HEK293T (cell line): ENCODE measurements around the gene IFIT1B.

Source experiments
- ARNT ChIP-seq: fragments of 450-650 bp; IDR thresholded peaks from 2 replicates; pipeline ENCODE4 v1.6.1; 2017; ENCODE audit warnings: mild to moderate bottlenecking
- BHLHE40 ChIP-seq: fragments of 450-650 bp; IDR thresholded peaks from 2 replicates; pipeline ENCODE4 v1.6.1; 2016; ENCODE audit warnings: mild to moderate bottlenecking, moderate library complexity, borderline replicate concordance
- ELF4 ChIP-seq: fragments of 450-650 bp; IDR thresholded peaks from 2 replicates; pipeline ENCODE4 v1.6.1; 2017; ENCODE audit warnings: antibody characterized with exemption
- FOXA1 ChIP-seq: fragments of 450-650 bp; IDR thresholded peaks from 2 replicates; pipeline ENCODE4 v1.6.1; 2016; ENCODE audit warnings: mild to moderate bottlenecking
- FOXK2 ChIP-seq: fragments of 450-650 bp; IDR thresholded peaks from 2 replicates; pipeline ENCODE4 v1.6.1; 2016; ENCODE audit warnings: mild to moderate bottlenecking
- FOXM1 ChIP-seq: fragments of 450-650 bp; IDR thresholded peaks from 2 replicates; pipeline ENCODE4 v1.6.1; 2017; ENCODE audit warnings: mild to moderate bottlenecking, borderline replicate concordance
- L3MBTL2 ChIP-seq: fragments of 450-650 bp; conservative IDR thresholded peaks from 2 replicates; pipeline ENCODE4 v1.6.1; 2016; ENCODE audit warnings: mild to moderate bottlenecking
- LEF1 ChIP-seq: fragments of 450-650 bp; IDR thresholded peaks from 2 replicates; pipeline ENCODE4 v1.6.1; 2017; ENCODE audit warnings: mild to moderate bottlenecking, borderline replicate concordance
- SP1 ChIP-seq: fragments of 450-650 bp; IDR thresholded peaks from 2 replicates; pipeline ENCODE4 v1.6.1; 2017
- SUZ12 ChIP-seq: fragments of 450-650 bp; IDR thresholded peaks from 2 replicates; pipeline ENCODE4 v1.6.1; 2016; ENCODE audit warnings: mild to moderate bottlenecking
- TARDBP ChIP-seq: fragments of 450-650 bp; IDR thresholded peaks from 2 replicates; pipeline ENCODE4 v1.6.1; 2016
- ZNF384 ChIP-seq: fragments of 450-650 bp; IDR thresholded peaks from 2 replicates; pipeline ENCODE4 v1.6.1; 2016
- TF ChIP-seq, protein P1 (sequence below): fragments of 450-650 bp; IDR thresholded peaks from 2 replicates; pipeline ENCODE4 v1.6.1; 2016

DNA sequence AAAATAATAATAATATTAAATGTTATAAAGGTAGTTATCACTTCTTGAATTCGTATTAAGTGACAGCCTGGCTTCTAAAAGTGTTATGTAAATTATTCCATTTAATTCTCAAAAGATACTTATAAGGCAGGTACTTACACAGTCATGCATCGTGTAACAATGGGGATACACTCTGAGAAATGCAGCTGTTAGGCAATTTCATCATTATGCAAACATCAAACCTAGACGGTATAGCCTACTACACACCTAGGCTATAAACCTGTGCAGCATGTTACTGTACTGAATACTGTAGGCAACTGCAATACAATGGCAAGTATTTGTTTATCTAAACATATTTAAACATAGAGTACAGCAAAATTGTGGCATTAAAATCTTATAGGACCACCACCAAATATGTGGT lies 16.0 kb downstream of the IFIT1B start:
- TF ChIP-seq SUZ12 (no peak), FOXM1 (no peak), L3MBTL2 (no peak), ZNF384 (no peak), FOXK2 (no peak), SP1 (no peak), ELF4 (no peak), FOXA1 (no peak), ARNT (no peak), LEF1 (no peak), TARDBP (no peak), BHLHE40 (no peak)
- TF ChIP-seq, protein P1, sequence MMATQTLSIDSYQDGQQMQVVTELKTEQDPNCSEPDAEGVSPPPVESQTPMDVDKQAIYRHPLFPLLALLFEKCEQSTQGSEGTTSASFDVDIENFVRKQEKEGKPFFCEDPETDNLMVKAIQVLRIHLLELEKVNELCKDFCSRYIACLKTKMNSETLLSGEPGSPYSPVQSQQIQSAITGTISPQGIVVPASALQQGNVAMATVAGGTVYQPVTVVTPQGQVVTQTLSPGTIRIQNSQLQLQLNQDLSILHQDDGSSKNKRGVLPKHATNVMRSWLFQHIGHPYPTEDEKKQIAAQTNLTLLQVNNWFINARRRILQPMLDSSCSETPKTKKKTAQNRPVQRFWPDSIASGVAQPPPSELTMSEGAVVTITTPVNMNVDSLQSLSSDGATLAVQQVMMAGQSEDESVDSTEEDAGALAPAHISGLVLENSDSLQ = no peak
